NT2/D1 (cell line): ENCODE results near the gene N4BP2.

Source experiments
- SUZ12 ChIP-seq: IDR thresholded peaks from 2 replicates; pipeline ENCODE4 v1.6.1; 2011; ENCODE audit not compliant: insufficient read length, insufficient read depth; ENCODE audit errors: extremely low read depth
- YY1 ChIP-seq: IDR thresholded peaks from 2 replicates; pipeline ENCODE4 v1.6.1; 2011; ENCODE audit not compliant: insufficient read length, insufficient read depth
- ZNF274 ChIP-seq: IDR thresholded peaks from 2 replicates; pipeline ENCODE4 v1.6.1; 2011; ENCODE audit warnings: mild to moderate bottlenecking, low read depth, low read length

GRCh38 chr4:40204507-40205258 lies 148.0 kb downstream of the N4BP2 start:
- TF ChIP-seq YY1 (no peak), ZNF274 (no peak), SUZ12 (no peak)
